Stomach (tissue), 4 donors: ENCODE data around the gene KCTD20.

ENCODE experiments used
- EP300 ChIP-seq: sonication (generic); formaldehyde crosslinking; IDR thresholded peaks from one replicate; pipeline ENCODE4 v1.6.1; 2017; ENCODE audit warnings: antibody characterized with exemption
- POLR2A ChIP-seq, 4 donors: fragments of 450-650 bp; IDR thresholded peaks; one replicate each; pipeline ENCODE4 v1.6.1; 2016; ENCODE audit warnings: antibody characterized with exemption in 4 of 4, control low read depth in 2 of 4, mild to moderate bottlenecking in 1 of 4, moderate library complexity in 1 of 4
- TF ChIP-seq, protein P1 (sequence below), 7 experiments: fragments of 450-650 bp in 4 of 7; fragments of 200-600 bp in 3 of 7; sonication (generic) in 3 of 7; IDR thresholded peaks; one replicate each; pipeline ENCODE4 v1.5.1; 2016 to 2019; ENCODE audit warnings: antibody characterized with exemption in 7 of 7, control low read depth in 2 of 7, mild to moderate bottlenecking in 1 of 7

DNA sequence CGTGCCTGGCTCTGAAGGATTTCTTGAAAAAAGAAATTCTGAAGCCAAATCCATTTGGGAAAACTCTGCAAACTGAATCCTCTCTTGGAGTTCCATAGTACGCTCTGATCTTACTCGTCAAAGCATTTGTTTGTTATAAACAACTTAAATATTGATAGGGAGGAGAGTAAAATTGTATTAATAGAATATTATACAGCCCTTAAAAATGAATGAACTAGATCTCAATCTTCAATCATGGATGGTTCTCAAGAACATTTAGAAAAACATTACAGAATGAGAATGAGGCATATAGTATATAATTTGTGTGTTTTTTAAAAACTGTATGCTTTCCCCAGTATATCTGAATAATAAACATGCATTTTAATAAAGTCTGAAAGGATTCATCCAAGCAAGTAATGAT lies 24.8 kb downstream of the KCTD20 start:
- TF ChIP-seq, protein P1, sequence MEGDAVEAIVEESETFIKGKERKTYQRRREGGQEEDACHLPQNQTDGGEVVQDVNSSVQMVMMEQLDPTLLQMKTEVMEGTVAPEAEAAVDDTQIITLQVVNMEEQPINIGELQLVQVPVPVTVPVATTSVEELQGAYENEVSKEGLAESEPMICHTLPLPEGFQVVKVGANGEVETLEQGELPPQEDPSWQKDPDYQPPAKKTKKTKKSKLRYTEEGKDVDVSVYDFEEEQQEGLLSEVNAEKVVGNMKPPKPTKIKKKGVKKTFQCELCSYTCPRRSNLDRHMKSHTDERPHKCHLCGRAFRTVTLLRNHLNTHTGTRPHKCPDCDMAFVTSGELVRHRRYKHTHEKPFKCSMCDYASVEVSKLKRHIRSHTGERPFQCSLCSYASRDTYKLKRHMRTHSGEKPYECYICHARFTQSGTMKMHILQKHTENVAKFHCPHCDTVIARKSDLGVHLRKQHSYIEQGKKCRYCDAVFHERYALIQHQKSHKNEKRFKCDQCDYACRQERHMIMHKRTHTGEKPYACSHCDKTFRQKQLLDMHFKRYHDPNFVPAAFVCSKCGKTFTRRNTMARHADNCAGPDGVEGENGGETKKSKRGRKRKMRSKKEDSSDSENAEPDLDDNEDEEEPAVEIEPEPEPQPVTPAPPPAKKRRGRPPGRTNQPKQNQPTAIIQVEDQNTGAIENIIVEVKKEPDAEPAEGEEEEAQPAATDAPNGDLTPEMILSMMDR (IDR thresholded peaks at IDR 0.05): no peak
- TF ChIP-seq POLR2A (IDR thresholded peaks at IDR 0.05): no peak
- no peak for TF ChIP-seq EP300
